Measurements from ENCODE around the gene NKX6-2.
"Not testable (repeated sequence)": the region's sequence is repeated elsewhere in the genome, so short reads cannot be mapped to it uniquely, and the experiment has no call there.

The NKX6-2 gene

DNA sequence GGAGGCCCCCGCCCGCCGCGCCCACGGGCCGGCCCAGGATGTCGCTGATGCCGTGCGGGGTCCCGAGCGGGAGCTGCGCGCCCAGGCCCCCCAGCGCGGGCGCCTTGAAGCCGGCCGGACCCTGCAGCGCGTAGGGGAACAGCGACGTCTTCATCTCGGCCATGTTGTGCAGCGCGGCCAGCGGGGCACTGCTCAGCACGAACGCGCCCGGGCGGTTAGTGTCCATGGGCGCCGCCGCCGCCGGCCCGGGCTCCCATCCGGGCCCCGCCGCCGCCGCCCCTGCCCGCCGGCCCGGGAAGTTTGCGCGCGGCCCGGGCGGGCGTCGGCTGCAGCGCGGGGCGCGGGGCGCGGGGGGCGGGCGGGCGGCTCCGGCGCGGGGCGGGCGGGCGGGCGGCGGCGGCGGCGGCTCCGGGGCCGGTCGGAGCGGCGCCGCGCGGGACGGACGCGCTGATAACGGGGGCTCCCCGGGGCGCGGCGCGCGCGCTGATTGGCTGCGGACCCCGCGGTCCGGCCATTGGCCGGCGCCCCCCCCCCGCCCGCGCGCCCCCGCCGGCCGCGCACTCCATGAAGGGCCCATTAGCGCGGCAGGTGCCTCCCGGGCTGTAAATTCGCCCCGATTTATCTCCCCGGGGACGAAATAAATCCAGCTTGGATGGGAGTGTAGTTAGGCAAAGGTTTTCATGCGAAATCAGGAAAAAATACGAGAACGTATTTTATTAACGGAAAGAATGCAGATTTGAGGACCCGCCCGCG lies at the start of gene NKX6-2:
Gene NKX6-2 (minus strand): TSS at position 425 of the 753 bp plus-strand sequence. CDS start 199 bp downstream, at position 226.
- Mint-ChIP-seq H3K27ac (no peak within 1 kb of the TSS), H3K4me3 (no peak within 1 kb of the TSS), H3K27me3 (peaks cover 77% of the 10 kb centered on the region), H3K4me1 (no peaks in the 10 kb centered on the region), H3K36me3 (peaks cover 13% of the 10 kb centered on the region), H3K9me3 (no peaks in the 10 kb centered on the region)
- DNase-seq = no peak
- CTCF ChIA-PET = no interaction called here

DNA sequence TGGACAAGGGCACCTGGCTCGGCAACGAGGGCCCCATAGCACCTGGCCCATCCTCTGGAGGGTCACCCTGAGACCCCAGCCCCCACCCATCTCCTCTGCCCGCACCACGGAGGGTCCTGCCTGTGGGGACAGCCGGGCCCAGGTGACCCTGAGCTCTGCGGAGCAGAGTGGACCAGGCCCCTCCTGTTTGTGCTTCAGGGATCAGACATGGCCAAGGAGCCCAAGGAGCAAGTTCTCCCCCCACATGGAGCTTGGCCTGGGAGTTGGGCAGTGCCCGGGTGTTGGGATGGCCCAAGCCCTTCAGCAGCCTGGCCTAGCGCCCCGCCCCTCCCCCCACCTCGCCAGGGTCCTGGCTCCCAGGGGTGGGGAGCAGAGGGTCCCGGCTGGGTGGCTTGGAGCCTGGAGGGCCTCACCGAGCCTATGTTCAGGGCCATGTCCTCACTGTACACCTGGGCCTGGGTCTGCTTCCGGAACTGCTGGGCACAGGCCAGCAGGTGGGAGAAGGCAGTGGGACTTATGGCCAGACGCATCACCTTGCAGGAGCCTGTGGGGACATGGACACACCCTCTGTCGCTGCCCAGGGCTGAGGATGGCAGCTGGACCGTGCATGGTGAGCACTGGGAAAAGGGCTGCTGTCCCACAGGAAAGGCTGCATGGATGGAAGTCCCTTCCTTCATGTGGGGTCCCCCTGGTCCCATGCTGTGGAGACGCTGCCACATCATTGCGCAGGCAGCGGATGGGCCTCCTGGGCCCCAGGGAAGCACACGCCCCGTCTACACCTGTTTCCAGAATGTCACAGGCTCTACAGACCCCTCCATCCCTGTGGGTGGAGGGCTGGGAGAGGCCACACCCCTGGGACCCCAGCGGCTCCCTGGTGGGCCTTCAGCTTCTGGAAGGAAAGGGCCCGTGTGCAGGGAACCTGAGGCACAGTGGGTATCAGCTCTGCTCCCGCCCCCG lies 49.2 kb upstream of the NKX6-2 start:
- Mint-ChIP-seq H3K27me3 (no peaks in the 10 kb centered on the region), H3K4me3 (no peak overlapping the region), H3K36me3 (no peaks in the 10 kb centered on the region), H3K9me3 (peaks cover 7% of the 10 kb centered on the region), H3K4me1 (no peaks in the 10 kb centered on the region), H3K27ac (no peak overlapping the region)
- CTCF ChIA-PET = no interaction called here
- no peak for DNase-seq

DNA sequence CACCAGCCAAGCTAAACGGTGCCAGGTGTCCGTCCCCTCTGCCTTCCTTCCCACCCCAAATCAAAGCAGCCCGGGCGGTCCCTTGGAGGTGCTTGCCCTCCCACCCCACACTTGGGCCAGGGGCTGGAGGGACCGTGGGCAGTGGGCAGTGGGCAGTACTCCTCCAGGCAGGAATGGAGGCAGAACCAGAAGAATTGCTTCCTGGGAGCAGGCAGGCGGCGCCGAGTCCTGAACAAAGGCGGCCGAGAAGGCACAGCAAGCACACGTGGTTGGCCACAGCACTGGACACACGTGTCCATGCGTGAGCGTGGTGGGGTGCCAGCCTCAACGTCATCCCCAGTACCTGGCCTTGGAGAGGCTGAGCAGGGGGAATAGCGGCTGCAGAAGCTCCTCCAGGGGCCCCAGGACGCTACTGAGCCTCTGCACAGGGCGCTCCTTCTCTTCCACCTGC lies 48.4 kb upstream of the NKX6-2 start:
- Mint-ChIP-seq H3K27ac (no peak overlapping the region), H3K4me3 (no peak overlapping the region), H3K9me3 (peaks cover 7% of the 10 kb centered on the region), H3K36me3 (no peaks in the 10 kb centered on the region), H3K27me3 (no peaks in the 10 kb centered on the region), H3K4me1 (no peaks in the 10 kb centered on the region)
- DNase-seq = no peak
- CTCF ChIA-PET = no interaction called here

DNA sequence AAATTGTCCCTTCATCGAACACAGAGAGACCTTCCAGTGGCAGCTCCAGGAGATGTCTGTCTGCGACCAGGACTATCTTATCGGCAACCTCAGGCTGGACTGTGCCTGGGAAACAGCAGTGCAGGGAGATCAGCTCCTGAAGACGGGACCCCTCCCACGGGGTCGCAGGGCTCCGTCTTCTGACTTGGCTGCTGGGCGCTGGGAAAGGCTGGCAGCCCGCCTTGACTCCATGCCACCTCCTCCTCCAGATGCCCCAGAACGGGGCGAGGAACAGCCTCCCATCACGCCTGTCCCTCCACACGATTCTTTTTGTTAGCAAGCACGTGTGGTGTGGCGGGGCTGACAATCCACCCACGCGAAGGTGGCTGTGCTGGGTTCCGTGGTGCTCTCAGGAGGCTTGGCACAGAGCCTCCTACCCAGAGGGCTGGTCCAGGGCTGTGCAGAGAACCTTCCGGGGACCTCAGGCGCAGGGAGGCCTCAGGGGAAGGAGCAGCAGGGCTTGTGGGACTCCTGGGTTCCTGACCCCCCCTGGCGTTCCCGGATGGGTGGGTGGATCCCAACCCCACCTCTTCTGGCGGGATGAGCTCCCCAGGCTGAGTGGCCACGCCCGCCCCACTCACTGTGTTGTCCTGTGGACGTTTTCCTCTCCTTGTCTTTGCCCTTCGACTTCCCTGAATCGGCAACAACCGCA lies 47.6 kb upstream of the NKX6-2 start:
- no peaks in the 10 kb centered on the region for H3K36me3 Mint-ChIP-seq
- H3K4me3 Mint-ChIP-seq = no peak overlapping the region
- H3K9me3 Mint-ChIP-seq = peaks cover 7% of the 10 kb centered on the region
- no peak for DNase-seq
- H3K27me3 Mint-ChIP-seq = no peaks in the 10 kb centered on the region
- H3K4me1 Mint-ChIP-seq = no peaks in the 10 kb centered on the region
- CTCF ChIA-PET = no interaction called here
- H3K27ac Mint-ChIP-seq = no peak overlapping the region

DNA sequence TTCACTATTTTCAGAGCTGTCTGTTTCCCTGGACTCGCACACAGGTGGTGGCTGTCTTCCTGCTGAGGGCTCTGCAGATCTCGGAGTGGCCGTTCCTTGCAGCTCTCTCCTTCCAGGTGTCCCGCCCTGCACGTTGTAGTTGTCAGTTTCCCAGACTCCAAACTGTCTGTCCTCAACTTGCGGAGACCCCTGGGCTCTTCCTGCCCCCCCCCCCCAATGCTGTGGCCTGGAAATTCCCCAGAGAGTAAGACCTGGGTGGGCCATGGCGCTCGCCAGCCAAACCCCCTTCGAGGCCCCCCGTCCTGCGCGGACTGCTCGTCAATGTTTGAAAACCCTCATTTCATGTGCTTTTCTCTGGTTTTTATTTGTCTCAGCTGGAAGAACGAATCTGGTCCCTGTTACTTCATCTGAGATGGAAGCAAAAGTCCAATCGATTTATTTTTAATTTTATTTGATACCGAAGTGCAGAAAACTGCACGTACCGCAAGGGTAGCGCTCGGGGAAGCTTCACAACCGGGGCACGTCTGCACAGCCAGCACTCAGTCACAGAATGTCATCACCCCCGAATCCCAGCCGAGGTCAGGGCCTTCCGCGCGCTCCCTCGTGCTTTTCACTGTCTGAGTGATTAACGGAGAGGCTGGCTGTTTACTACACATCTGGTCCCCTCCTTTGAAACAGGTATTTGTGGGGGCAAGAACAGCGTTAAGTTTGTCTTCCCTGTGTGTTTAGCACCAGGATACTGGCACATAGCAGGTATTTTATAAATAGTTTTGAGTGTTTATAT lies 46.4 kb upstream of the NKX6-2 start:
- Mint-ChIP-seq H3K27ac (no peak overlapping the region), H3K36me3 (no peaks in the 10 kb centered on the region), H3K27me3 (no peaks in the 10 kb centered on the region), H3K4me3 (no peak overlapping the region), H3K9me3 (peaks cover 11% of the 10 kb centered on the region), H3K4me1 (no peaks in the 10 kb centered on the region)
- CTCF ChIA-PET = interaction anchor here (0.6 kb wide), 1 partner anchor 71 kb away, joined by 3 read pairs; no protein-coding TSS in a partner anchor
- no peak for DNase-seq

DNA sequence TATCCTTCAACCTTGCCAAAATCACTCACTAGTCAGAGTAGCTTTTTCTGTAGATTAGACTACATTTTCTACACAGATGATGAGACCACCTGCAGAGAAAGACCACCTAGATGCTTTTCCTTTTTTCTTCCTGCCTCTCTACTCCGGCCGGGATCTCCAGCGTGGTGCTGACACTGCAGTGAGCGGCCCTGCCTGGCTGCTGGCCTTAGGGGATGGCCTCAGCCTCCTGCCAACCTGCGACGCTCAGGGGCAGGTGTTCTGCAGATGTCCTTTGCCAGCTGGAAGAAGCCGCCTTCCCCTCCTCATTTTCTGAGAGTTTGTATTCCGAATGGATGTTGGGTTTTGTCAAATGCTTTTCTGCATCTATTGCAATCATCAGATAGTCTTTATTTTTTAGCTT lies 43.5 kb upstream of the NKX6-2 start:
- Mint-ChIP-seq H3K36me3 (no peaks in the 10 kb centered on the region), H3K4me1 (no peaks in the 10 kb centered on the region), H3K27ac (no peak overlapping the region), H3K4me3 (no peak overlapping the region), H3K9me3 (peaks cover 8% of the 10 kb centered on the region), H3K27me3 (no peaks in the 10 kb centered on the region)
- CTCF ChIA-PET = no interaction called here
- no peak for DNase-seq

DNA sequence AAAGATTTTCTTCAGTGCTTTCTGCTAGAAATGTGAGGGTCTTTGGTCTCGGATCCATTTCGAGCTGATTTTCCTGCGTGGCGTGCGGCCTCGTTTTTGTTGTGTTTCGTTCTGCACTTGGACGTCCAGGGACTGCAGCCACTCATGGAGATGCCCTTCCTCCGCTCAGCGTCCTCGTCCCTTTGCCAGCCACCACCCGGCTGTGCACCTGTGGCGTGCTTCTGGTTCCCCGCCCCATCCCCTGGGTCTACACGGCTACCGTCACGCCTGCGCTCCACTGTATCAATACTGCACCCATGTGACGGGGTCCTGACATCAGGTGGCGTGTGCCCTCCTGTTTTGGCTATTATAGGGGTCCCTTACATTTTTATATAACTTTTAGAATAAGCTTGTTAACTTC lies 42.7 kb upstream of the NKX6-2 start:
- no peaks in the 10 kb centered on the region for H3K36me3 Mint-ChIP-seq
- CTCF ChIA-PET = no interaction called here
- DNase-seq = no peak
- no peak overlapping the region for H3K27ac Mint-ChIP-seq
- H3K4me3 Mint-ChIP-seq = no peak overlapping the region
- no peaks in the 10 kb centered on the region for H3K4me1 Mint-ChIP-seq
- H3K27me3 Mint-ChIP-seq = no peaks in the 10 kb centered on the region
- peaks cover 8% of the 10 kb centered on the region for H3K9me3 Mint-ChIP-seq

DNA sequence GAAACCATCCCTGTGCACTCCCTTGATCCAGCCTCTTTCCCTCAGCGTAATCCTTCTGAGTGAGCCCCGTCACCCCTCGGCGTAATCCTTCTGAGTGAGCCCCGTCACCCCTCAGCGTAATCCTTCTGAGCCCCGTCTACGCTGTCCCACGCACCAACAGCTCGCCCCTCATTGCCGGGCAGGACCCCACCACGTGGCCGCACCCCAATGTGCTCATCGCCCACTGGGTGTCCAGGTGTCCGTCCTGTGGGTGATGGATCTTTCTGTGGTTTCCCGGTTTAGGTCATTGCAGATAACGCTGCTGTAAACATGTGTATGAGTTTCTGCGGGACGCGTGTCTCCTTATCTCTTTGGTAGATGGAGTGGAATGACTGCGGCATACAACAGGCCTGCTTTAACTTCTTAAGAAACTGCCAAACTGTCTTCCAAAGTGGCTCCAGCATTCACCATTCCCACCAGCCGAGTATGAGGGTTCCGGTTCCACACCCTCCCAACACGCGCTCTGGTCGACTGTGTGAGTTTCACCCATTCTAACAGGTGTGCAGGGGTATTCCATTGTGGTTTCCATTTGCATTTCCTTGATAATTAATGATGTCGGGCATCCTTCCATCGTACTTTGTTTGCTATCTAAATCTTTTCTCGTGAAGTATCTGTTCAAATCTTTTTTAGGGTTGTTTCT lies 42.1 kb upstream of the NKX6-2 start:
- DNase-seq = no peak
- Mint-ChIP-seq H3K4me3 (no peak overlapping the region), H3K27ac (no peak overlapping the region), H3K4me1 (no peaks in the 10 kb centered on the region), H3K36me3 (no peaks in the 10 kb centered on the region), H3K27me3 (no peaks in the 10 kb centered on the region), H3K9me3 (peaks cover 8% of the 10 kb centered on the region)
- CTCF ChIA-PET = no interaction called here

DNA sequence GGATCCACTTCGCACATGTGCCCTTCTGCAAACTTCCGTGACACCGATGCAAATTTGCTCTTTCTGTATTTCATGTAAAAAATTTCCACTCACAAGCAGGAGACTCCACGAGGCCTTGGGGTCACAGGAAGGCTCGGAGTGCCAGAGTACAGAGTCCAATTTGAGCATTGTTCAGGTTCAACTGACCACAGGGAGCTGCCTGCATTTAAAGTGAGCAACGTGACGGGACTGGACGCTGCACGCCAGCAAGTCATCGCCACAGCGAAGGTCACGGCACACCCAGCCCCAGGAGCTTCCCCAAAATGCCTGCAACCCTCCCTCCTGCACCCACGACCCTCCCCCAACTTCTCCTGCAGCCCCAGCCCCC lies 41.5 kb upstream of the NKX6-2 start:
- no peaks in the 10 kb centered on the region for H3K36me3 Mint-ChIP-seq

DNA sequence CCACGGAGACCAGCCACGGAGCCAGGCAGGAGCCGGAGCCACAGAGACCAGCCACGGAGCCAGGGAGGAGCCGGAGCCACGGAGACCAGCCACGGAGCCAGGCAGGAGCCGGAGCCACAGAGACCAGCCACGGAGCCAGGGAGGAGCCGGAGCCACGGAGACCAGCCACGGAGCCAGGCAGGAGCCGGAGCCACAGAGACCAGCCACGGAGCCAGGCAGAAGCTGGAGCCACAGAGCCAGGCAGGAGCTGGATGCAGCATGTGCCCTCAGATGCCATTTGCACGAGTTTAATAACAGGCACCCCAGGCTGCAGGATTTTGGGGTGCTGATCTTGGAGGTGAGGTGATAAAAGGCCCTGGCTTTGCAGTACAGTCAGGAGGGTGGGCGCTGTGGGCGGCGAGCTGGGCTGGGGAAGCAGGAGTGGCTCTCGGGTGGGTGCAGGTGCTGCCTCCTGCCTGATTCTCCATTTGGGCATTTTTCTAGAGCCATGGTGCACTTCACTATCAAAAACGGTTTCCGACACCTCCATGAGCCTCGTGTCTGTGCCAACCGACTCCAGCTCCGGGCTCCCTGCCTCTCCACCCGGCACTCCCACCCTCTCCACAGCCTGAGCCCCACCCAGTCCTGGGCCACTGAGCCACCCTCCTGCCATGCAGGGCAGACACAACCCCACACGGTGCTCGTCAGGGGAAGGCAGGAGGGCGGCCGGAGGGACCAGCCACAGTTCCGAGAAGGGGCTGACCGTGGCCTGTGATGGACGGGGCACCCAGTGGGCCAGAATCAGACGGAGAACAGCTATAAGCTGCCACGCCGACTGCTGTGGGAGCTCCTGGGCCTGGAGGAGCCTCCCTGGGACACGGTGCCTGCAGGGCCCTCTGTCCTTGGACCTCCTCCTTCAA lies 40.8 kb upstream of the NKX6-2 start:
- CTCF ChIA-PET = no interaction called here
- no peak for DNase-seq
- H3K36me3 Mint-ChIP-seq = no peaks in the 10 kb centered on the region
- no peak overlapping the region for H3K27ac Mint-ChIP-seq
- H3K4me3 Mint-ChIP-seq = no peak overlapping the region
- peaks cover 8% of the 10 kb centered on the region for H3K9me3 Mint-ChIP-seq
- no peaks in the 10 kb centered on the region for H3K4me1 Mint-ChIP-seq
- no peaks in the 10 kb centered on the region for H3K27me3 Mint-ChIP-seq

More for the DNA sequence above, 41.5 kb upstream of the NKX6-2 start:
- Mint-ChIP-seq H3K4me3 (no peak overlapping the region), H3K9me3 (peaks cover 8% of the 10 kb centered on the region), H3K4me1 (no peaks in the 10 kb centered on the region), H3K27me3 (no peaks in the 10 kb centered on the region), H3K27ac (no peak overlapping the region)
- CTCF ChIA-PET = no interaction called here
- DNase-seq = no peak

DNA sequence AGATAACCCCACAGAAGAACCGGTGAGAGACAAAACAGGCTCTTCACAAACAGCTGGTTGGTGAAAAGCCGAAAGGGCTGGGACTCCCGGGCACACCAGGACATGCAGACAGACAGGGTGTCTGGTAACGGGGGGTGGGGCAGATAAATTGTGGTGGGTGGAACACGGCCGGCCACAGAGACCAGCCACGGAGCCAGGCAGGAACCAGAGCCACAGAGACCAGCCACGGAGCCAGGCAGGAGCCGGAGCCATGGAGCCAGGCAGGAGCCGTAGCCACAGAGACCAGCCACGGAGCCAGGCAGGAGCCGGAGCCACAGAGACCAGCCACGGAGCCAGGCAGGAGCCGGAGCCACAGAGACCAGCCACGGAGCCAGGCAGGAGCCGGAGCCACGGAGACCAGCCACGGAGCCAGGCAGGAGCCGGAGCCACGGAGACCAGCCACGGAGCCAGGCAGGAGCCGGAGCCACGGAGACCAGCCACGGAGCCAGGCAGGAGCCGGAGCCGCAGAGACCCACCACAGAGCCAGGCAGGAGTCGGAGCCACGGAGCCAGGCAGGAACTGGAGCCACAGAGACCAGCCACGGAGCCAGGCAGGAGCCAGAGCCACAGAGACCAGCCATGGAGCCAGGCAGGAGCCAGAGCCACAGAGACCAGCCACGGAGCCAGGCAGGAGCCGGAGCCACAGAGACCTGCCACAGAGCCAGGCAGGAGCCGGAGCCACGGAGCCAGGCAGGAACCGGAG lies 40.0 kb upstream of the NKX6-2 start:
- H3K27me3 Mint-ChIP-seq, DNase-seq, CTCF ChIA-PET, H3K4me1 Mint-ChIP-seq, H3K36me3 Mint-ChIP-seq, H3K27ac Mint-ChIP-seq, H3K9me3 Mint-ChIP-seq, H3K4me3 Mint-ChIP-seq: not testable (repeated sequence)

DNA sequence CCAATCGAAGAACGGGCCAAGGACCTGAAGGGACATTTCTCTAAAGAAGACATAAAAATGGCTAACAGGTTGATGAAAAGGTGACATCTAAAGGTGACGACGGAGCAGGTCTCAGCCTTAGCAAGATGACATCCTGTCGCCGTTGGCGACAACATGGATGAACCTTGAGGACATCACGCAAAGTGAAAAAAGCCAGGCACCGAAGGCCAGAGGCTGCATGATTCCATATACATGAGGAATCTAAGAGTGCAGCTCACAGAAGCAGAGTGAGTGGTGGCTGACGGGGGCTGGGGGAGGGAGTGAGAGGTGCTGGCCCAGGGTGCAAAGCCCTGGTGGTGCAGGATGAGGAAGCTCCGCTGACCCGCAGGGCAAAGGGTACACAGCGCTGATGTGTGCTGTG lies 34.1 kb upstream of the NKX6-2 start:
- no peak overlapping the region for H3K4me3 Mint-ChIP-seq
- CTCF ChIA-PET = interaction anchor here (0.5 kb wide), 1 partner anchor 23 kb away, joined by 3 read pairs; no protein-coding TSS in a partner anchor
- H3K36me3 Mint-ChIP-seq = peaks cover 3% of the 10 kb centered on the region

More for the DNA sequence above, 34.1 kb upstream of the NKX6-2 start:
- no peak for DNase-seq
- H3K4me1 Mint-ChIP-seq = no peaks in the 10 kb centered on the region
- H3K27me3 Mint-ChIP-seq = peaks cover 3% of the 10 kb centered on the region
- H3K9me3 Mint-ChIP-seq = peaks cover 5% of the 10 kb centered on the region
- H3K27ac Mint-ChIP-seq = no peak overlapping the region

Measured in activated naive CD4-positive, alpha-beta T cell treated with anti-CD3 and anti-CD28 coated beads, Interleukin-2, amount 10 ng/mL, durations not matched to agents 7 days and 5 days (primary cell).